Endothelial cell of umbilical vein (primary cell): ENCODE measurements around the gene SHC4.

Experiments
- CTCF ChIP-seq, 2 donors: IDR thresholded peaks; 1 replicate in 1 of 2; 2 replicates in 1 of 2; pipeline ENCODE4 v1.5.1; 2011; ENCODE audit warnings: low read length in 2 of 2, mild to moderate bottlenecking in 2 of 2, moderate library complexity in 2 of 2, control low read depth in 1 of 2, inconsistent platforms in 1 of 2, low read depth in 1 of 2; ENCODE audit not compliant: insufficient read depth in 1 of 2; ENCODE audit errors: extremely low read depth in 1 of 2
- EZH2 ChIP-seq: IDR thresholded peaks from 2 replicates; pipeline ENCODE4 v1.6.1; 2012; ENCODE audit warnings: borderline replicate concordance, low read depth, mild to moderate bottlenecking, moderate library complexity, low read length, inconsistent platforms; ENCODE audit not compliant: severe bottlenecking
- GATA2 ChIP-seq: IDR thresholded peaks from 2 replicates; pipeline ENCODE4 v1.7.0; 2011; ENCODE audit warnings: low read depth, mild to moderate bottlenecking, moderate library complexity, mixed read lengths, low read length; ENCODE audit not compliant: insufficient read length, insufficient read depth
- JUN ChIP-seq: IDR thresholded peaks from 2 replicates; pipeline ENCODE4 v1.6.1; 2011; ENCODE audit warnings: borderline replicate concordance, low read depth; ENCODE audit not compliant: insufficient read length, insufficient read depth
- MYC ChIP-seq: IDR thresholded peaks from one replicate; pipeline ENCODE4 v1.6.1; 2011; ENCODE audit warnings: mild to moderate bottlenecking, low read depth, low read length
- POLR2A ChIP-seq: IDR thresholded peaks from 2 replicates; pipeline ENCODE4 v1.6.1; 2012; ENCODE audit warnings: low read depth, mild to moderate bottlenecking, control low read depth, low read length
- POLR2AphosphoS5 ChIP-seq: IDR thresholded peaks from 2 replicates; pipeline ENCODE4 v1.6.1; 2012; ENCODE audit warnings: low read depth, mild to moderate bottlenecking, control low read depth, low read length, moderate library complexity; ENCODE audit not compliant: insufficient read depth
- TF ChIP-seq, protein P1 (sequence below): IDR thresholded peaks from 2 replicates; pipeline ENCODE4 v1.6.1; 2011; ENCODE audit not compliant: insufficient read depth, insufficient read length

DNA sequence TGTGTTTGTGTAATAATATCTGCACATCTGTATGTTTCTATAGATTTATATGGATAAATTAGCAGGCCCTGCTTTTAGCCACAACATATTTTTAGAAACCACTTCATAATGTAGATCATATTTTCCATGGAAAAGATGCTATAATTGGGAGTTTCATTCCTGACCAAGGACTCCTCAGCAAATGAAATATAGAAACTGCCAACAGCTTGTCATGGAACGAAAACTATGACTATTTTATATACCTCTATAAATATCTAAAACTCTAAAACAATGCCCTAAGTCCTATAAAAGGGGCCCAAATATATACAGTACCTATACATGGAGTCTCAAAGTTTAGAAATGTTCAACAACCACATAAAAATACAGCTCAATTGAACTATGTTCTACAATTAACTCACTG is 57.9 kb downstream of the SHC4 start:
- TF ChIP-seq CTCF (IDR thresholded peaks at IDR 0.05; ENCODE audit: extremely low read depth in 1 of 2, insufficient read depth in 1 of 2, low read depth in 1 of 2, low read length in 2 of 2) = no peak
- TF ChIP-seq EZH2 = no peak
- no peak for TF ChIP-seq POLR2AphosphoS5
- no peak for TF ChIP-seq POLR2A
- TF ChIP-seq JUN = no peak
- TF ChIP-seq GATA2 = no peak
- TF ChIP-seq, protein P1, sequence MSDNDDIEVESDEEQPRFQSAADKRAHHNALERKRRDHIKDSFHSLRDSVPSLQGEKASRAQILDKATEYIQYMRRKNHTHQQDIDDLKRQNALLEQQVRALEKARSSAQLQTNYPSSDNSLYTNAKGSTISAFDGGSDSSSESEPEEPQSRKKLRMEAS = no peak
- no peak for TF ChIP-seq MYC
